MM.1S (cell line): ENCODE measurements around the gene SARS1.
"Not testable (repeated sequence)": the region's sequence is repeated elsewhere in the genome, so short reads cannot be mapped to it uniquely, and the experiment has no call there.

Experiments
- DNase-seq: peaks from one replicate; pipeline ENCODE4 v3.0.0-alpha.2; 2015
- H2AFZ ChIP-seq: fragments of 300-600 bp; sonication (generic); 2 replicates; pipeline ENCODE4 v1.6.0; 2016; ENCODE audit warnings: antibody characterized with exemption, low read length
- H3F3A ChIP-seq: fragments of 300-600 bp; sonication (generic); 2 replicates; pipeline ENCODE4 v1.6.1; 2016; ENCODE audit warnings: mild to moderate bottlenecking, antibody characterized with exemption, low read length, moderate library complexity, mixed read lengths; ENCODE audit not compliant: insufficient read depth
- H3K27ac ChIP-seq: fragments of 300-600 bp; sonication (generic); 2 replicates; pipeline ENCODE4 v1.5.1; 2016; ENCODE audit warnings: mild to moderate bottlenecking, low read length
- H3K27me3 ChIP-seq: fragments of 300-600 bp; sonication (generic); replicated peaks from 2 replicates; pipeline ENCODE4 v1.6.0; 2016; ENCODE audit warnings: low read length; ENCODE audit not compliant: insufficient read depth
- H3K36me3 ChIP-seq: fragments of 300-600 bp; sonication (generic); replicated peaks from 2 replicates; pipeline ENCODE4 v1.6.1; 2016; ENCODE audit warnings: mild to moderate bottlenecking, low read length, mixed read lengths; ENCODE audit not compliant: insufficient read depth
- H3K4me1 ChIP-seq: fragments of 300-600 bp; sonication (generic); 2 replicates; pipeline ENCODE4 v1.6.1; 2016; ENCODE audit warnings: low read length, mixed read lengths
- H3K4me2 ChIP-seq: fragments of 300-600 bp; sonication (generic); 2 replicates; pipeline ENCODE4 v1.6.0; 2016; ENCODE audit warnings: low read depth, low read length
- H3K4me3 ChIP-seq: fragments of 300-600 bp; sonication (generic); 2 replicates; pipeline ENCODE4 v1.5.1; 2016; ENCODE audit warnings: low read length, mixed read lengths
- H3K79me2 ChIP-seq: fragments of 300-600 bp; sonication (generic); 2 replicates; pipeline ENCODE4 v1.6.1; 2016; ENCODE audit warnings: mixed run types, low read length, mixed read lengths
- H3K9ac ChIP-seq: fragments of 300-600 bp; sonication (generic); 2 replicates; pipeline ENCODE4 v1.6.1; 2016; ENCODE audit warnings: low read length, mixed read lengths
- H3K9me2 ChIP-seq: fragments of 300-600 bp; sonication (generic); replicated peaks from 2 replicates; pipeline ENCODE4 v1.6.1; 2016; ENCODE audit warnings: mild to moderate bottlenecking, low read length, mixed read lengths; ENCODE audit not compliant: insufficient read depth
- H3K9me3 ChIP-seq: fragments of 300-600 bp; sonication (generic); replicated peaks from 2 replicates; pipeline ENCODE4 v1.6.1; 2016; ENCODE audit warnings: mild to moderate bottlenecking, low read length, mixed read lengths; ENCODE audit not compliant: insufficient read depth
- H4K20me1 ChIP-seq: fragments of 300-600 bp; sonication (generic); 2 replicates; pipeline ENCODE4 v1.6.1; 2016; ENCODE audit warnings: mild to moderate bottlenecking, low read length, moderate library complexity, mixed read lengths; ENCODE audit not compliant: insufficient read depth
- EZH2 ChIP-seq: fragments of 300-600 bp; sonication (generic); optimal IDR thresholded peaks from 2 replicates; pipeline ENCODE3; 2017; ENCODE audit warnings: low read depth, mild to moderate bottlenecking, antibody characterized with exemption, low read length, mixed read lengths
- EZH2phosphoT487 ChIP-seq: fragments of 300-600 bp; sonication (generic); IDR thresholded peaks from 2 replicates; pipeline ENCODE4 v1.6.1; 2018; ENCODE audit warnings: antibody characterized with exemption, low read length
- TF ChIP-seq, protein P1 (sequence below): fragments of 300-600 bp; sonication (generic); IDR thresholded peaks from 2 replicates; pipeline ENCODE4 v1.5.1; 2016; ENCODE audit warnings: antibody characterized with exemption, low read length, mixed read lengths

SARS1 gene

DNA sequence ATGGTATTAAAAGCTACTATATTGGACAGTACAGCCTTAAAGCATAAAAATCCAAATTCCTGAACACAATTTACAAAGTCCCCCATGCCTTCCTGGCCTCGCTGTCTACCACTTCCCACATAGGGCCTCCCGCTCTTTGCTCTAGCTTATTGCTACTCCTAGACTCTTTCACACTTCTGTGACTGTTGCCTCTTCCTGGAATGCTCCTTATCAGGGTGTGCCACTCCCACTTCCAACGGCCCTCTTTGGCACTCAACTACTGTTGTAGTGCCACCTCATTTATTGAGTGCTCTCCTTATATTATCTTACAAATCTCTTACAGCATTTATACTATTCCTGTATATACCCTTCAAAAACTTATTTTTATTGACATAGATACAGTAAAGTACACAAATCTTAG lies 4.8 kb downstream of the SARS1 start:
- Histone ChIP-seq H3K4me3 (no peak overlapping the region), H3K9me2 (no peaks in the 10 kb centered on the region), H2AFZ (no peak overlapping the region), H3K79me2 (peaks cover 78% of the 10 kb centered on the region), H4K20me1 (no peaks in the 10 kb centered on the region), H3K9ac (no peak overlapping the region), H3K4me2 (no peak overlapping the region), H3K9me3 (no peaks in the 10 kb centered on the region), H3K27ac (no peak overlapping the region), H3F3A (no peaks in the 10 kb centered on the region), H3K27me3 (no peaks in the 10 kb centered on the region), H3K4me1 (0 out of 2 replicates have a peak, but pooled peaks cover 5% of the 10 kb centered on the region), H3K36me3 (no peaks in the 10 kb centered on the region)
- TF ChIP-seq EZH2 (no peak), EZH2phosphoT487 (no peak)
- TF ChIP-seq, protein P1, sequence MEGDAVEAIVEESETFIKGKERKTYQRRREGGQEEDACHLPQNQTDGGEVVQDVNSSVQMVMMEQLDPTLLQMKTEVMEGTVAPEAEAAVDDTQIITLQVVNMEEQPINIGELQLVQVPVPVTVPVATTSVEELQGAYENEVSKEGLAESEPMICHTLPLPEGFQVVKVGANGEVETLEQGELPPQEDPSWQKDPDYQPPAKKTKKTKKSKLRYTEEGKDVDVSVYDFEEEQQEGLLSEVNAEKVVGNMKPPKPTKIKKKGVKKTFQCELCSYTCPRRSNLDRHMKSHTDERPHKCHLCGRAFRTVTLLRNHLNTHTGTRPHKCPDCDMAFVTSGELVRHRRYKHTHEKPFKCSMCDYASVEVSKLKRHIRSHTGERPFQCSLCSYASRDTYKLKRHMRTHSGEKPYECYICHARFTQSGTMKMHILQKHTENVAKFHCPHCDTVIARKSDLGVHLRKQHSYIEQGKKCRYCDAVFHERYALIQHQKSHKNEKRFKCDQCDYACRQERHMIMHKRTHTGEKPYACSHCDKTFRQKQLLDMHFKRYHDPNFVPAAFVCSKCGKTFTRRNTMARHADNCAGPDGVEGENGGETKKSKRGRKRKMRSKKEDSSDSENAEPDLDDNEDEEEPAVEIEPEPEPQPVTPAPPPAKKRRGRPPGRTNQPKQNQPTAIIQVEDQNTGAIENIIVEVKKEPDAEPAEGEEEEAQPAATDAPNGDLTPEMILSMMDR = no peak
- no peak for DNase-seq

DNA sequence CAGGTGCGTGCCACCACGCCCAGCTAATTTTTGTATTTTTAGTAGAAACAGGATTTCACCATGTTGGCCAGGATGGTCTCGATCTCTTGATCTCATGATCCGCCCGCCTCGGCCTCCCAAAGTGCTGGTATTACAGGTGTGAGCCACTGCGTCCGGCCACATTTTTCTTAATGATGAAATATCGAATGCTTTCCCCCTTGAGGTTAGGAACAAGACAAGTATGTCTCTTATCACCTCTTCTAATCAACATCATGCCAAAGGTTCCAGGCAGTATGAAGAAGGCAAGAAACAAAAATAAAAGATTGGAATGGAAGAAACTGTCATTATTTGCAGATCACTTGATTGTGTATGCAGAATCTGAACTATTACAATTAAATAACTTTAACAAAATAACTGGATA lies 7.5 kb downstream of the SARS1 start:
- H3K36me3 ChIP-seq = not testable (repeated sequence)

DNA sequence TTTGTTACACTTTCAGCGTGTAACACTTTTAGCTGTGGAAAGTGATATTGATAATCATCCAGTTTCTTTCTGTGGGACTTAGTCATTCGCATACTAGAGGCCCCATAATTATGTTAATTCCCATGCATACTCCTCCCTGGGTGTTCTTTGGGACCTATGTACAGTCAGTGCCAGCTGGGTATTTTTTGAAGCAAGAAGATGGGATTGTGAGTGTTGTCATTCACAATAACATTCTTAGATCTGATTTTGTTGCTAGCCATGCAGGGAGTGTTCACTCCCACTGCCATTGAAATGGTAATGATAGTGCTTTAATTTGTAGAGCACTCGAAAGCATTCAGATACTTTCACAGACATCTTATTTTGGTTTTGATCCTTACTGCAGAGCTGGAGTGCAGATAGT lies 11.6 kb downstream of the SARS1 start:
- Histone ChIP-seq H3K27ac (no peak overlapping the region), H3F3A (no peaks in the 10 kb centered on the region)

More for the DNA sequence above, 7.5 kb downstream of the SARS1 start:
- H3K9me3 ChIP-seq, H3K4me2 ChIP-seq, H3K27ac ChIP-seq, H3F3A ChIP-seq, DNase-seq, H3K4me3 ChIP-seq, H4K20me1 ChIP-seq, H2AFZ ChIP-seq, H3K27me3 ChIP-seq, H3K9ac ChIP-seq, H3K9me2 ChIP-seq, H3K4me1 ChIP-seq: not testable (repeated sequence)
- H3K79me2 ChIP-seq = peaks cover 63% of the 10 kb centered on the region

More for the DNA sequence above, 11.6 kb downstream of the SARS1 start:
- no peaks in the 10 kb centered on the region; the same call in 1 of the 2 replicates for H3K36me3 ChIP-seq
- H3K4me2 ChIP-seq = no peak overlapping the region
- no peaks in the 10 kb centered on the region for H3K9me3 ChIP-seq
- H2AFZ ChIP-seq = no peak overlapping the region
- no peaks in the 10 kb centered on the region for H3K9me2 ChIP-seq
- no peak for TF ChIP-seq EZH2
- TF ChIP-seq EZH2phosphoT487 = no peak
- TF ChIP-seq, protein P1 = no peak
- no peak for DNase-seq
- H3K9ac ChIP-seq = no peak overlapping the region
- no peaks in the 10 kb centered on the region for H3K4me1 ChIP-seq
- H3K4me3 ChIP-seq = no peak overlapping the region
- H3K27me3 ChIP-seq = no peaks in the 10 kb centered on the region
- H4K20me1 ChIP-seq = no peaks in the 10 kb centered on the region
- H3K79me2 ChIP-seq = peaks cover 31% of the 10 kb centered on the region
